Ishikawa (cell line): ENCODE measurements around the gene NTN5.

Experiments used
- CEBPB ChIP-seq: IDR thresholded peaks from 2 replicates; pipeline ENCODE4 v1.6.1; 2012
- CREB1 ChIP-seq: IDR thresholded peaks from 2 replicates; pipeline ENCODE4 v1.6.1; 2012; ENCODE audit warnings: low read depth
- EGR1 ChIP-seq: IDR thresholded peaks from 2 replicates; pipeline ENCODE4 v1.6.1; 2012
- EP300 ChIP-seq: IDR thresholded peaks from 2 replicates; pipeline ENCODE4 v1.6.1; 2012; ENCODE audit warnings: borderline replicate concordance
- FOXM1 ChIP-seq: IDR thresholded peaks from 2 replicates; pipeline ENCODE4 v1.6.1; 2012; ENCODE audit warnings: low read depth, borderline replicate concordance
- MAX ChIP-seq: IDR thresholded peaks from 2 replicates; pipeline ENCODE4 v1.6.1; 2012
- NFIC ChIP-seq: IDR thresholded peaks from 2 replicates; pipeline ENCODE4 v1.6.1; 2012
- RAD21 ChIP-seq: IDR thresholded peaks from 2 replicates; pipeline ENCODE4 v1.6.1; 2012; ENCODE audit warnings: low read depth
- REST ChIP-seq: IDR thresholded peaks from 2 replicates; pipeline ENCODE4 v1.6.1; 2012; ENCODE audit warnings: low read depth, mild to moderate bottlenecking
- TAF1 ChIP-seq: IDR thresholded peaks from 2 replicates; pipeline ENCODE4 v1.6.1; 2012; ENCODE audit warnings: low read depth, mild to moderate bottlenecking
- TCF12 ChIP-seq: IDR thresholded peaks from 2 replicates; pipeline ENCODE4 v1.6.1; 2012; ENCODE audit warnings: low read depth
- TEAD4 ChIP-seq: IDR thresholded peaks from 2 replicates; pipeline ENCODE4 v1.6.1; 2012
- YY1 ChIP-seq: IDR thresholded peaks from 2 replicates; pipeline ENCODE4 v1.6.1; 2012; ENCODE audit warnings: low read depth
- ZBTB7A ChIP-seq: IDR thresholded peaks from 2 replicates; pipeline ENCODE4 v1.6.1; 2012; ENCODE audit warnings: low read depth
- TF ChIP-seq, protein P1 (sequence below): IDR thresholded peaks from 2 replicates; pipeline ENCODE4 v1.6.1; 2012

NTN5 gene

GRCh38 chr19:48670699-48671445 is 1.9 kb downstream of the NTN5 start:
- TF ChIP-seq CREB1 (no peak), MAX (no peak), YY1 (no peak), NFIC (no peak), ZBTB7A (no peak), EGR1 (no peak), EP300 (no peak), RAD21 (no peak), TEAD4 (no peak), TCF12 (no peak), FOXM1 (no peak)
- TF ChIP-seq, protein P1, sequence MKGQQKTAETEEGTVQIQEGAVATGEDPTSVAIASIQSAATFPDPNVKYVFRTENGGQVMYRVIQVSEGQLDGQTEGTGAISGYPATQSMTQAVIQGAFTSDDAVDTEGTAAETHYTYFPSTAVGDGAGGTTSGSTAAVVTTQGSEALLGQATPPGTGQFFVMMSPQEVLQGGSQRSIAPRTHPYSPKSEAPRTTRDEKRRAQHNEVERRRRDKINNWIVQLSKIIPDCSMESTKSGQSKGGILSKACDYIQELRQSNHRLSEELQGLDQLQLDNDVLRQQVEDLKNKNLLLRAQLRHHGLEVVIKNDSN: no peak

- TF ChIP-seq CREB1 (no peak), ZBTB7A (no peak), TCF12 (no peak), EP300 (no peak), EGR1 (no peak), CEBPB (no peak), FOXM1 (no peak), NFIC (no peak), RAD21 (no peak), TAF1 (no peak), REST (no peak), YY1 (no peak), TEAD4 (no peak), MAX (no peak)
- TF ChIP-seq, protein P1: no peak
These were observed 2.7 kb downstream of the NTN5 start for GRCh38 chr19:48669903-48670668.

DNA sequence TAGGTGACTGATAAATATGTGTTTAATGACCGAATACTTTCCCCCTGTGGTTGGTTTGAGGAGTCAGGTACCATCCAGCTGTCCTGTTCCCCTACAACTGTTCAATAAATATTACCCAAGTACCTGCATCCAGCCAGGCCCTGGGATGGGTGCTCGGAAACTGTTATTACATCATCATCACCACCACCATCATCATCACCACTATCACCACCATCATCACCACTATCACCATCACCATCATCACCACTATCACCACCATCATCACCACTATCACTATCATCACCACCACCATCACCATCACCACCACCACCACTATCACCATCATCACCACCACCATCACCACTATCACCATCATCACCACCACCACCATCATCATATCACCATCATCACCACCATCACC is 4.1 kb downstream of the NTN5 start:
- TF ChIP-seq FOXM1: no peak
- no peak for TF ChIP-seq TCF12

- TF ChIP-seq EP300 (no peak), TAF1 (no peak), NFIC (no peak), CREB1 (no peak), TCF12 (no peak), FOXM1 (no peak), CEBPB (no peak), TEAD4 (no peak), REST (no peak), YY1 (no peak), MAX (no peak), EGR1 (no peak)
These were observed 4.5 kb downstream of the NTN5 start for GRCh38 chr19:48668332-48668731.

DNA sequence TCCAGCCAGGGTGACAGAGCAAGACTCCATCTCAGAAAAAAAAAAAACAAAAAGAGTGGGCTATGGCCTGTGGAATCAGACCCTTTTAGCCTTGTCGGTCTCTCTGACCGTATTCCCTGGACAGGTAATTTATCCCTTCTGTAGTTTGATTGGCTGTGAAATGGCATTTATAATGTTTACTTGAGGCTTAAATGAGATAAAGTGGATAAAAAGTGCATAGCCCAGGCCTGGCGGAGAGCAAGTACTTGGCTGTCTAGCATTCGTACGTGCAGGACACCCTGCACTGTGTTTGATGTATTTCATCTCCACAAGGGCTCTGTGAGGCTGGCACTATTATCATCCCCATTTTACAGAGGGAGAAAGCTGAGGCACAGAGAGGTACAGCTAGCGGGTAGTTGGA is 7.0 kb downstream of the NTN5 start:
- no peak for TF ChIP-seq EP300
- TF ChIP-seq TEAD4: no peak
- TF ChIP-seq, protein P1: no peak
